WTC11 (cell line): ENCODE measurements around the gene ADGRF3. TPM values are rescaled to one million over a fixed set of nuclear protein-coding genes. Genes with fewer than 3 reads are reported as not detected.

ENCODE experiments used
- ATAC-seq: fragments of 200-7000 bp; cut with Tn5 transposase; 2 replicates; pipeline ENCODE4 v1.10.0; 2021; ENCODE audit warnings: mild to moderate bottlenecking, moderate library complexity
- CTCF ChIA-PET: fragments of 300-600 bp; sonication (Branson Sonifier 250); formaldehyde crosslinking; loops from one replicate; lab custom pipeline; 2021; ENCODE audit warnings: antibody characterized with exemption; lab: Charles Lee
- POLR2A ChIA-PET: fragments of 350-600 bp; sonication (Branson Sonifier 250); formaldehyde crosslinking; loops from one replicate; lab custom pipeline; 2021; ENCODE audit warnings: antibody characterized with exemption; lab: Charles Lee
- DNase-seq: peaks from one replicate; pipeline ENCODE4 v3.0.0; 2021; ENCODE audit warnings: low spot score
- H3K27ac Mint-ChIP-seq: 2 replicates; pipeline ENCODE4 v1.8.0; 2021; ENCODE audit warnings: mixed read lengths
- H3K27me3 Mint-ChIP-seq: 2 replicates; pipeline ENCODE4 v1.8.0; 2021; ENCODE audit warnings: low read depth, mild to moderate bottlenecking, moderate library complexity, mixed read lengths
- H3K36me3 Mint-ChIP-seq: 2 replicates; pipeline ENCODE4 v1.8.0; 2021; ENCODE audit warnings: mixed read lengths
- H3K4me1 Mint-ChIP-seq: 2 replicates; pipeline ENCODE4 v1.8.0; 2022; ENCODE audit warnings: mixed read lengths
- H3K4me3 Mint-ChIP-seq: 2 replicates; pipeline ENCODE4 v1.8.0; 2021; ENCODE audit warnings: mild to moderate bottlenecking, moderate library complexity, mixed read lengths
- H3K9me3 Mint-ChIP-seq: 2 replicates; pipeline ENCODE4 v1.8.0; 2021; ENCODE audit warnings: mixed read lengths
- ATF2 ChIP-seq: sonication (generic); formaldehyde crosslinking; IDR thresholded peaks from 2 replicates; pipeline ENCODE4 v1.8.1; 2022; ENCODE audit warnings: low read depth, missing genetic modification reagents, borderline replicate concordance
- CREB1 ChIP-seq: sonication (generic); formaldehyde crosslinking; IDR thresholded peaks from 2 replicates; pipeline ENCODE4 v1.8.0; 2023; ENCODE audit warnings: mild to moderate bottlenecking, missing genetic modification reagents
- ETV6 ChIP-seq: sonication (generic); formaldehyde crosslinking; IDR thresholded peaks from 2 replicates; pipeline ENCODE4 v1.8.1; 2022; ENCODE audit warnings: mild to moderate bottlenecking, missing genetic modification reagents
- FOXJ3 ChIP-seq: sonication (generic); formaldehyde crosslinking; IDR thresholded peaks from 2 replicates; pipeline ENCODE4 v1.9.0; 2021; ENCODE audit warnings: missing genetic modification reagents, mild to moderate bottlenecking, borderline replicate concordance
- FOXP1 ChIP-seq: sonication (generic); formaldehyde crosslinking; IDR thresholded peaks from 2 replicates; pipeline ENCODE4 v1.8.0; 2022; ENCODE audit warnings: missing genetic modification reagents, mild to moderate bottlenecking, moderate library complexity, borderline replicate concordance
- GABPB1 ChIP-seq: sonication (generic); formaldehyde crosslinking; IDR thresholded peaks from 2 replicates; pipeline ENCODE4 v1.8.1; 2023; ENCODE audit warnings: mild to moderate bottlenecking, missing genetic modification reagents
- IRF1 ChIP-seq: sonication (generic); formaldehyde crosslinking; IDR thresholded peaks from 2 replicates; pipeline ENCODE4 v1.8.0; 2023; ENCODE audit warnings: missing genetic modification reagents
- JAZF1 ChIP-seq: fragments of 250-450 bp; sonication (Bioruptor Pico); IDR thresholded peaks from 2 replicates; pipeline ENCODE4 v1.9.0; 2021; ENCODE audit warnings: moderate library complexity, mild to moderate bottlenecking, inconsistent platforms
- JUN ChIP-seq: sonication (generic); formaldehyde crosslinking; IDR thresholded peaks from 2 replicates; pipeline ENCODE4 v1.8.0; 2023; ENCODE audit warnings: mild to moderate bottlenecking, missing genetic modification reagents
- KAT7 ChIP-seq: sonication (generic); formaldehyde crosslinking; IDR thresholded peaks from 2 replicates; pipeline ENCODE4 v1.8.1; 2023; ENCODE audit warnings: missing genetic modification reagents, mild to moderate bottlenecking, borderline replicate concordance
- MAX ChIP-seq: sonication (generic); formaldehyde crosslinking; IDR thresholded peaks from 2 replicates; pipeline ENCODE4 v1.8.0; 2022; ENCODE audit warnings: mild to moderate bottlenecking, missing genetic modification reagents
- NFATC4 ChIP-seq: fragments of 250-450 bp; sonication (Bioruptor Pico); IDR thresholded peaks from 2 replicates; pipeline ENCODE4 v1.9.0; 2021; ENCODE audit warnings: mild to moderate bottlenecking
- NFE2L1 ChIP-seq: sonication (generic); formaldehyde crosslinking; IDR thresholded peaks from 2 replicates; pipeline ENCODE4 v1.8.1; 2023; ENCODE audit warnings: missing genetic modification reagents
- NR3C1 ChIP-seq: sonication (generic); formaldehyde crosslinking; conservative IDR thresholded peaks from 2 replicates; pipeline ENCODE4 v1.8.1; 2023; ENCODE audit warnings: low read depth, mild to moderate bottlenecking, missing genetic modification reagents
- RELA ChIP-seq: sonication (generic); formaldehyde crosslinking; IDR thresholded peaks from 2 replicates; pipeline ENCODE4 v1.8.1; 2022; ENCODE audit warnings: missing genetic modification reagents, mild to moderate bottlenecking, borderline replicate concordance
- SOX15 ChIP-seq: fragments of 250-450 bp; sonication (Bioruptor Pico); IDR thresholded peaks from 2 replicates; pipeline ENCODE4 v1.9.0; 2021; ENCODE audit warnings: mild to moderate bottlenecking
- SP1 ChIP-seq: sonication (generic); formaldehyde crosslinking; conservative IDR thresholded peaks from 2 replicates; pipeline ENCODE4 v1.8.1; 2022; ENCODE audit warnings: missing genetic modification reagents
- TCF7 ChIP-seq: sonication (generic); formaldehyde crosslinking; IDR thresholded peaks from 2 replicates; pipeline ENCODE4 v1.8.0; 2022; ENCODE audit warnings: mild to moderate bottlenecking, low read depth, missing genetic modification reagents, moderate library complexity
- TEAD1 ChIP-seq: sonication (generic); formaldehyde crosslinking; IDR thresholded peaks from 2 replicates; pipeline ENCODE4 v1.8.0; 2022; ENCODE audit warnings: mild to moderate bottlenecking, missing genetic modification reagents
- ZBTB21 ChIP-seq: sonication (generic); formaldehyde crosslinking; IDR thresholded peaks from 2 replicates; pipeline ENCODE4 v1.8.1; 2023; ENCODE audit warnings: mild to moderate bottlenecking, missing genetic modification reagents, borderline replicate concordance
- ZNF219 ChIP-seq: sonication (generic); formaldehyde crosslinking; IDR thresholded peaks from 2 replicates; pipeline ENCODE4 v1.8.0; 2023; ENCODE audit warnings: missing genetic modification reagents, mild to moderate bottlenecking, borderline replicate concordance
- ZNF263 ChIP-seq: sonication (generic); formaldehyde crosslinking; IDR thresholded peaks from 2 replicates; pipeline ENCODE4 v1.8.1; 2022; ENCODE audit warnings: low read depth, mild to moderate bottlenecking, moderate library complexity, missing genetic modification reagents
- ZNF281 ChIP-seq: sonication (generic); formaldehyde crosslinking; IDR thresholded peaks from 2 replicates; pipeline ENCODE4 v1.8.0; 2023; ENCODE audit warnings: mild to moderate bottlenecking, missing genetic modification reagents
- ZNF317 ChIP-seq: sonication (generic); formaldehyde crosslinking; IDR thresholded peaks from 2 replicates; pipeline ENCODE4 v1.8.1; 2023; ENCODE audit warnings: low read depth, mild to moderate bottlenecking, moderate library complexity, missing genetic modification reagents, borderline replicate concordance
- ZNF532 ChIP-seq: fragments of 250-450 bp; sonication (Bioruptor Pico); IDR thresholded peaks from 2 replicates; pipeline ENCODE4 v1.9.0; 2021; ENCODE audit warnings: mild to moderate bottlenecking, borderline replicate concordance
- total RNA-seq: library from RNA; stranded (reverse); gene quantifications from 3 replicates; pipeline ENCODE4 v1.2.3, GENCODE V29; 2021

Gene ADGRF3
- total RNA-seq, 1 experiment from 2014 or later = 0.48 TPM

- CTCF ChIA-PET = interaction anchor here (1.4 kb wide), 1 partner anchor 82 kb away, joined by 3 read pairs; the partner anchor contains the start of gene HADHA
- Mint-ChIP-seq H3K36me3 (no peaks in the 10 kb centered on the region), H3K27ac (no peak overlapping the region), H3K4me1 (peaks cover 7% of the 10 kb centered on the region; the same call in 1 of the 2 replicates), H3K27me3 (no peaks in the 10 kb centered on the region), H3K4me3 (no peak overlapping the region), H3K9me3 (0 out of 2 replicates have a peak, but pooled peaks cover 5% of the 10 kb centered on the region)
- TF ChIP-seq MAX (CRISPR knock-in tag) = no peak
- no peak for TF ChIP-seq ZNF281
- TF ChIP-seq ETV6 = no peak
- no peak for TF ChIP-seq FOXJ3 (CRISPR knock-in tag)
- no peak for TF ChIP-seq NR3C1 (CRISPR knock-in tag)
- no peak for TF ChIP-seq ZNF532
- no peak for TF ChIP-seq ZNF317 (CRISPR knock-in tag)
- TF ChIP-seq SOX15 (CRISPR knock-in tag) = no peak
- TF ChIP-seq SP1 = no peak
- TF ChIP-seq ATF2 (CRISPR knock-in tag) = no peak
- TF ChIP-seq IRF1 = no peak
- no peak for TF ChIP-seq TCF7
- ATAC-seq (no peak), DNase-seq (no peak)
- POLR2A ChIA-PET = no interaction called here
These were observed 20.7 kb downstream of the ADGRF3 start for GRCh38 chr2:26325851-26326250.

GRCh38 chr2:26324903-26325302 is 21.7 kb downstream of the ADGRF3 start:
- no peak for ATAC-seq
- Mint-ChIP-seq H3K4me3 (no peak overlapping the region), H3K4me1 (peaks cover 2% of the 10 kb centered on the region; the same call in 1 of the 2 replicates), H3K36me3 (no peaks in the 10 kb centered on the region), H3K9me3 (0 out of 2 replicates have a peak, but pooled peaks cover 5% of the 10 kb centered on the region), H3K27me3 (no peaks in the 10 kb centered on the region), H3K27ac (no peak overlapping the region)
- POLR2A ChIA-PET = no interaction called here
- DNase-seq = no peak
- CTCF ChIA-PET = no interaction called here
- TF ChIP-seq FOXP1 (CRISPR knock-in tag) (no peak), NFATC4 (CRISPR knock-in tag) (no peak), JUN (CRISPR knock-in tag) (no peak), CREB1 (CRISPR knock-in tag) (no peak), ZNF317 (CRISPR knock-in tag) (no peak), GABPB1 (CRISPR knock-in tag) (no peak), KAT7 (CRISPR knock-in tag) (no peak), JAZF1 (CRISPR knock-in tag) (no peak), ZNF263 (CRISPR knock-in tag) (no peak), RELA (CRISPR knock-in tag) (no peak), ZNF219 (no peak), SP1 (no peak), TEAD1 (CRISPR knock-in tag) (no peak), ZBTB21 (no peak), NFE2L1 (CRISPR knock-in tag) (no peak)
